Left ventricle myocardium inferior (tissue), 1 donor: Measurements from ENCODE around the gene TMEM94. TPM values are rescaled to one million over a fixed set of nuclear protein-coding genes. Genes with fewer than 3 reads are reported as not detected.

Source experiments
- DNase-seq: peaks from one replicate; pipeline ENCODE4 v3.0.0-alpha.2; 2020
- H3K27ac ChIP-seq: fragments of 200-600 bp; replicated peaks from 2 replicates; pipeline ENCODE4 v1.8.0; 2021
- H3K27me3 ChIP-seq: fragments of 200-600 bp; 2 replicates; pipeline ENCODE4 v1.8.0; 2021; ENCODE audit warnings: low read depth
- H3K36me3 ChIP-seq: fragments of 200-600 bp; 2 replicates; pipeline ENCODE4 v1.8.0; 2021
- H3K4me1 ChIP-seq: fragments of 200-600 bp; 2 replicates; pipeline ENCODE4 v1.8.0; 2021
- H3K4me3 ChIP-seq: fragments of 200-600 bp; 2 replicates; pipeline ENCODE4 v1.8.0; 2021; ENCODE audit warnings: mild to moderate bottlenecking, moderate library complexity
- H3K9me3 ChIP-seq: fragments of 200-600 bp; replicated peaks from 2 replicates; pipeline ENCODE4 v1.8.0; 2021
- intact Hi-C: fragments of 100-400 bp; cut with micrococcal nuclease; formaldehyde crosslinking; loops from one replicate; pipeline ENCODE4 v1.11.0; 2022
- total RNA-seq: library from RNA; stranded (reverse); fragmentation: NEBNext Ultra II Directional; extraction: Animal tissue kit (Norgen Biotek cat#: 25700); gene quantifications from one replicate; pipeline ENCODE4 v1.2.1, GENCODE V29; 2021
- TF ChIP-seq, protein P1 (sequence below): fragments of 200-600 bp; IDR thresholded peaks from 2 replicates; pipeline ENCODE4 v1.8.0; 2021; ENCODE audit warnings: antibody characterized with exemption, mild to moderate bottlenecking, borderline replicate concordance
- donor health status: DM: no; HTN: yes; CAD: no; lungs with severe emphysema.

The TMEM94 gene
- total RNA-seq, 1 donor from 2014 or later = 38.8 TPM

DNA sequence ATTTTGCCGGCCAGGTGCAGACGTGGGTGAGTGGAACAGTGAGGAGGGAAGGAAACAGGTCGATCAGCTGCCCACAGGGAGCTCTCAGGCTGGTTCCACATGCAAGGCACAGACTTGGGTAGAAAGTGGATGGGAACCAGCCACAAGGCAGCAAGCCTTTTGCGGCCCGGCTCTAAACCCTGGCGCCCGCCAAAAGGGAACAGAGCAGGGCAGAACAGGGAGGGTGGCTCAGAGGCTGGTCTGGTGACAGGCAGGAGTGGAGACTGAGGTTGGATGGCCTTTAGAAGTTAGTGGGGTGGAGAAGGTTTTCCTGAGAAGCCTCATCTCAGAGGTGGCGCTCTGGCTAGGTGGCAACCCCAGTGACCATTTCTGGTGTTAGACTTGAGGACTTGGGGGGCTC lies 79.4 kb downstream of the TMEM94 start:
- Histone ChIP-seq H3K9me3 (no peaks in the 10 kb centered on the region), H3K4me3 (no peak overlapping the region), H3K36me3 (no peaks in the 10 kb centered on the region), H3K27ac (no peak overlapping the region), H3K4me1 (no peaks in the 10 kb centered on the region), H3K27me3 (no peaks in the 10 kb centered on the region)
- DNase-seq = no peak
- TF ChIP-seq, protein P1, sequence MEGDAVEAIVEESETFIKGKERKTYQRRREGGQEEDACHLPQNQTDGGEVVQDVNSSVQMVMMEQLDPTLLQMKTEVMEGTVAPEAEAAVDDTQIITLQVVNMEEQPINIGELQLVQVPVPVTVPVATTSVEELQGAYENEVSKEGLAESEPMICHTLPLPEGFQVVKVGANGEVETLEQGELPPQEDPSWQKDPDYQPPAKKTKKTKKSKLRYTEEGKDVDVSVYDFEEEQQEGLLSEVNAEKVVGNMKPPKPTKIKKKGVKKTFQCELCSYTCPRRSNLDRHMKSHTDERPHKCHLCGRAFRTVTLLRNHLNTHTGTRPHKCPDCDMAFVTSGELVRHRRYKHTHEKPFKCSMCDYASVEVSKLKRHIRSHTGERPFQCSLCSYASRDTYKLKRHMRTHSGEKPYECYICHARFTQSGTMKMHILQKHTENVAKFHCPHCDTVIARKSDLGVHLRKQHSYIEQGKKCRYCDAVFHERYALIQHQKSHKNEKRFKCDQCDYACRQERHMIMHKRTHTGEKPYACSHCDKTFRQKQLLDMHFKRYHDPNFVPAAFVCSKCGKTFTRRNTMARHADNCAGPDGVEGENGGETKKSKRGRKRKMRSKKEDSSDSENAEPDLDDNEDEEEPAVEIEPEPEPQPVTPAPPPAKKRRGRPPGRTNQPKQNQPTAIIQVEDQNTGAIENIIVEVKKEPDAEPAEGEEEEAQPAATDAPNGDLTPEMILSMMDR = no peak
- intact Hi-C loops = no loop called here

DNA sequence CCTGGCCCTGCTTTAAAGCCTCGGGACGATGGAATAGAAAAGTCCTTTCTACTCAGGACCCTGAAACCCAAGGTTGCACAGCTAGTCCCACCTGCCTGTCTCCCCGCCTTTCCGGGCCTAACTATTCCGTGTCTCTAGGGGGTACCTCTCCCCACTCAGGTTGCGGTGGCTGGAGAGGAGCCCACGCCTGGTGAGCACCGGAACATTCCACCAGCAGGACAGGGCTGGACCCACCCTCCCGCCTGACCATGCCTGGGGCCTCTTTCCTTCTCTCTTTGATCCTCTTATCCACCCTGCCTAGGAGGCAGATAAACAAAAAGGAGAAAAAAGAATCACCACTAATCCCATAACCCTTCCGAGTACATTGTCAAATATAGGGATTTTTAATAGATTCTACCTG lies 79.9 kb downstream of the TMEM94 start:
- Histone ChIP-seq H3K36me3 (no peaks in the 10 kb centered on the region), H3K27me3 (no peaks in the 10 kb centered on the region), H3K27ac (no peak overlapping the region), H3K4me1 (no peaks in the 10 kb centered on the region), H3K9me3 (no peaks in the 10 kb centered on the region), H3K4me3 (no peak overlapping the region)
- intact Hi-C loops = no loop called here
- no peak for DNase-seq
- TF ChIP-seq, protein P1 = no peak

DNA sequence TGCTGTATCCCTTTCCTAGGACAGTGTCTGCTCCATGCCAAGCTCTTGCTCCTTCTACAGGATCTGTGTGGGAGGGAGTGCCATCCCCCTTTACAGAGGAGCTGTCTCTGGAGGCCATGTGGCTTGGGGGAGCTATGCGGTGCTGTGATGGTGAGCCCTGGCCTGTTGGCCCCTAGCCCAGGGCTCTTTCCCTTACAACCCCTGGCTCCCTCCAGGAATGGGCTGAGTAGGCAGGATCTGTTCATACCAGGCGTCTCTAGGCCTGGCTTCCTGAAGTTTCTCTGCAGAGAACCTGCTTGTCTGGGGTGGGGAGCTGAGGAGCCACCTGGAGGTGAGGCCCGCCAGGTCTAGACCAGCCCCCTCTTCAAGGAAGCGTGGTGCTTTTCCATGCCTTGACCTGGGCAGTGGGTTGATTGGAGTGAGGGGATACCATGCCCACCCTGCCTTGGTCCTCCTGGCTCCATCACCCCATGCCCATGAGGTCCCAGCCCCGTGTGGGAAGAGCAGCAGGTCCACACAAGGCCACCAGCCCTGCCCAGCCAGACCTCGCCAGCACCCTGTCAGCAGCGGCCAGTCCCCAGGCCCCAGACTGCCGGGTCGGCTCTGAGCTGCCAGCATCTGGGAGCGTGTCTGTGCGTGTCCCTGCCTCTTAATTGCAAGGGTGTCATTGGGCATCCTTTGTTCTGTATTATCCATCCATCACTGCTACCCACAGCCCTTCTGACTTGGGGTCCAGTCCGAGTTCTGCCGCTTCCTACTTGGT lies 83.7 kb downstream of the TMEM94 start:
- Histone ChIP-seq H3K27ac (no peak overlapping the region), H3K9me3 (no peaks in the 10 kb centered on the region), H3K4me3 (no peak overlapping the region), H3K36me3 (no peaks in the 10 kb centered on the region), H3K27me3 (no peaks in the 10 kb centered on the region), H3K4me1 (no peaks in the 10 kb centered on the region)
- DNase-seq = no peak
- TF ChIP-seq, protein P1 = no peak
- intact Hi-C loops = no loop called here

DNA sequence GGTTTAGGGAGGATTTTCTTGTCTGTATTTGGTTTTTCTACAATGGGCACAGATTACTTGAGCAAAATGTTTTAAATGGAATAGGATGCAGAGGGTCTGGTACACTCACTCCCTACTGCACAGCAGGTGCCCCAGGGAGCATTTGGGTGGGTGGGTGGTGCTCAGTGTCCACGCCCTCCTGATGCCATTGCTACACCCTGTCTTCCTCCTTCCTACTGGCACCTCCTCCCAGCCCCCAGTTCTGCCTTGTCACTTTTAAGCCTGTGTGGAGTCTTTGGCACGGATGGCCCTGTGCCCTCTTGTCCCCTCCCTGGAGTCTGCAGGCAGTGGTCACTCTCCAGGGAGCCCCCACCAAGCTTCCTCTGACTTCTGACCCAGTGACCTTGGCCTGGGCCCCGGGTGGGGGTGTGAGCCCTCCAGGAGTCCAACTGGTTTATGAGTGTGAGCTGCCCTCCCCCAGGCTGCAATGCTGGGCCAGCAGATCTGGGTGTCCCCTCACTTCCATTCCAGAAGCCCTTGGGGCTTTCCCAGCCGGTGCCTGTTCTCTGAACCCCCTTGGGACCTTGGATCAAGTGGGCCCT lies 84.6 kb downstream of the TMEM94 start:
- DNase-seq = no peak
- H3K36me3 ChIP-seq = no peaks in the 10 kb centered on the region
- intact Hi-C loops = no loop called here

DNA sequence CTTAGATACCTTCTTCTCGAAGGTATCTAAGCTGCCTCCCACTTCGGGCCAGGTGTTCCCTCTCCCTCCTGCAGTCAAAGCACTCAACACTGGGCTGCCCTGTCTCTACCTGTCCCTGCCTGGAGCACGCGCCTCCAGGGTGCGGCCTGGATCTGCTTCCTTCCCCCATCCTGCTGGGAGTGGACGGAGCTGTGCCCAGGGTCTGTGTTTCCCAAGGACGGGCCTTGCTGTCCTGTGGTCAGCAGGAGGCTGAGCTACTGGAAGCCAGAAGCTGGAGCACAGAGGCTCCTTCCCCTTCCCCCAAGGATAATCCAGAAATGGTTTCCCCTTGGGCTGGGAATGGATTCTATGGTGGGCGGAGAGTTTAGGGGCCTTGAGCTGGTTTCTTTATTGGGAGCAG lies 85.8 kb downstream of the TMEM94 start:
- TF ChIP-seq, protein P1 = no peak
- no peak overlapping the region for H3K4me3 ChIP-seq
- no peaks in the 10 kb centered on the region for H3K4me1 ChIP-seq
- no peaks in the 10 kb centered on the region for H3K9me3 ChIP-seq
- DNase-seq = no peak
- H3K27me3 ChIP-seq = no peaks in the 10 kb centered on the region
- H3K36me3 ChIP-seq = no peaks in the 10 kb centered on the region
- no peak overlapping the region for H3K27ac ChIP-seq
- intact Hi-C loops = no loop called here

More for the DNA sequence above, 84.6 kb downstream of the TMEM94 start:
- Histone ChIP-seq H3K4me3 (no peak overlapping the region), H3K27me3 (no peaks in the 10 kb centered on the region), H3K4me1 (no peaks in the 10 kb centered on the region), H3K9me3 (no peaks in the 10 kb centered on the region), H3K27ac (no peak overlapping the region)
- TF ChIP-seq, protein P1 = no peak
